Transverse colon (tissue), 4 donors: Measurements from ENCODE around the gene GAS7. TPM values are rescaled to one million over a fixed set of nuclear protein-coding genes. Genes with fewer than 3 reads are reported as not detected.
A peak's percentile ranks its signal among the peaks of the same experiment; 100 is the strongest.

Source experiments
- DNase-seq: peaks from one replicate; pipeline ENCODE4 v3.0.0-alpha.2; 2019
- H3K27ac ChIP-seq, 4 donors: fragments of 200-600 bp; sonication (generic); 2 replicates each; pipeline ENCODE4 v1.5.1; 2016 to 2018; ENCODE audit warnings: inconsistent platforms in 4 of 4
- H3K27me3 ChIP-seq: fragments of 200-600 bp; sonication (generic); 2 replicates; pipeline ENCODE4 v1.5.1; 2017; ENCODE audit warnings: inconsistent platforms
- H3K36me3 ChIP-seq, 4 donors: fragments of 200-600 bp; sonication (generic); 2 replicates each; pipeline ENCODE4 v1.5.1; 2017 to 2019; ENCODE audit warnings: inconsistent platforms in 4 of 4
- H3K4me1 ChIP-seq, 4 donors: fragments of 200-600 bp; sonication (generic); 2 replicates each; pipeline ENCODE4 v1.5.1; 2017 to 2020; ENCODE audit warnings: inconsistent platforms in 4 of 4
- H3K4me3 ChIP-seq, 4 donors: fragments of 200-600 bp; sonication (generic); 1 replicate in 1 of 4; 2 replicates in 3 of 4; pipeline versions ENCODE4 v1.5.1 to v1.6.1; 2017 to 2019; ENCODE audit warnings: inconsistent platforms in 4 of 4
- H3K9me3 ChIP-seq, 2 donors: fragments of 200-600 bp; sonication (generic); 2 replicates each; pipeline ENCODE4 v1.5.1; 2017 to 2019; ENCODE audit warnings: inconsistent platforms in 2 of 2
- CTCF ChIP-seq, 5 experiments: fragments of 200-600 bp in 3 of 5; fragments of 450-650 bp in 2 of 5; sonication (generic) in 3 of 5; IDR thresholded peaks; 1 replicate in 2 of 5; 2 replicates in 3 of 5; pipeline ENCODE4 v1.5.1; 2016 to 2017; ENCODE audit warnings: antibody characterized with exemption in 5 of 5, inconsistent platforms in 3 of 5, mild to moderate bottlenecking in 2 of 5, moderate library complexity in 1 of 5
- EP300 ChIP-seq: sonication (generic); formaldehyde crosslinking; IDR thresholded peaks from one replicate; pipeline ENCODE4 v1.6.1; 2017; ENCODE audit warnings: antibody characterized with exemption, low read depth
- POLR2A ChIP-seq: fragments of 450-650 bp; IDR thresholded peaks from one replicate; pipeline ENCODE4 v1.6.1; 2016; ENCODE audit warnings: antibody characterized with exemption, mild to moderate bottlenecking, moderate library complexity
- POLR2AphosphoS5 ChIP-seq, 3 donors: sonication (generic); formaldehyde crosslinking; IDR thresholded peaks; one replicate each; pipeline ENCODE4 v1.6.1; 2016; ENCODE audit warnings: antibody characterized with exemption in 3 of 3
- WGBS, 2 donors: methylation state at CpG; one replicate each; pipeline ENCODE4 v1.1.5; 2018; ENCODE audit warnings: low coverage in 1 of 2; 5-methylcytosine and 5-hydroxymethylcytosine counted together
- in situ Hi-C, 4 donors: fragments of 200-750 bp; cut with MboI; loops; one replicate each; pipeline versions ENCODE4 v1.15.0 to v1.15.1; 2017; ENCODE audit warnings: low sequenced_read_pairs in 3 of 4, low pct_ligation_motif_present in 1 of 4, low pct_unique_long_range_greater_than_20kb in 1 of 4
- intact Hi-C: fragments of 100-400 bp; cut with DNase I; formaldehyde crosslinking; loops from one replicate; pipeline ENCODE4 v1.15.1; 2023; ENCODE audit warnings: low total_unique reads
- total RNA-seq, 4 donors: library from RNA; depleted of rRNA; stranded (reverse); fragments of >200 nt; gene quantifications; one replicate each; pipeline ENCODE4 v1.1.0, GENCODE V29; 2016

Gene GAS7
- total RNA-seq, 4 donors from 2014 or later, result 9.2 to 59.1 (median 15.2) TPM

DNA sequence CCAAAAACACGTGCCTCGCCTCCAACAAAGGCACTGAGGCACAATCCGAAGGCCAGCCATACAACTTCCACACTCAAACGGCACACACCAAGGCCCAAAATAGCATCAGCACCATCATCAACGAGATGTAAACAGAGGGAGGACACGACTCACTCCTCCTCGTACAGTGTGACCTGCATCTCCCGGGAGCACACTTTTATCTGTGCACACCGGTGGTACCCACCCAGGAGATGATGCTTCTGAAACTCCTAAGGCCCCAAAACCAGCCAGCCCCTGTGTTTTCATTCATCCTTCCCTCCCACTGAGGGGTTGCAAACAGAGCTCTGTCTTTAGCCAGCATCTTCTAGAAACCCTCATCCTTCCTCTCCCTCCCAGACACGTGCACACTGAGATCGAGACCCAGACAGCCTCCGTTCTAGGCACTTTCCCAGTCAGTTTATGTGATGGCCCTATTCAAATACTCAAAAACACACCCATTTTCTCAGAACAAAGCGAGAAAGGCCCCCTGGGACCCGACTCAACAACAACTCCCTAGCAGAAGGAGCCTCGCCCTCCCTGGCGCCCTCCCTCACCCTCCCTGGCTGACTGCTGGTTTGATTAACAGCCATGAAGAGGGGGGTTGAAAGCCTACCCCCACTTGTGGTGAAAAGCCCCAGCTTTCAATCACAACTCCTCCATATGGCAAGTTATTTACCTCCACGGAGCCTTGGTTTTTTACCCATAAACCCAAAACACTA lies 76.3 kb downstream of the GAS7 start:
- TF ChIP-seq POLR2AphosphoS5 (IDR thresholded peaks at IDR 0.05) (no peak), CTCF (IDR thresholded peaks at IDR 0.05) (no peak), POLR2A (no peak), EP300 (no peak)
- no peaks in the 10 kb centered on the region for H3K9me3 ChIP-seq
- in situ Hi-C loops (no loop called here), intact Hi-C loops (loop anchor here (5.0 kb wide), 1 partner anchor 1360 kb away; no protein-coding TSS in a partner anchor)
- H3K36me3 ChIP-seq, result no peaks in the 10 kb centered on the region
- peak overlapping the region in 1 of 4 donors; percentile 16 for H3K27ac ChIP-seq
- no peak overlapping the region for H3K4me3 ChIP-seq
- peaks cover 9 to 33% (median 12%) of the 10 kb centered on the region in 4 donors for H3K4me1 ChIP-seq
- 69 to 90% methylated on average over 2 to 17 of the region's 17 CpGs for WGBS, 2 donors
- H3K27me3 ChIP-seq, result no peaks in the 10 kb centered on the region
- DNase-seq, result no peak

- TF ChIP-seq EP300 (no peak), POLR2A (no peak), POLR2AphosphoS5 (IDR thresholded peaks at IDR 0.05) (no peak), CTCF (IDR thresholded peaks at IDR 0.05) (no peak)
- Histone ChIP-seq H3K4me1 (peaks cover 3 to 28% (median 9%) of the 10 kb centered on the region in 4 donors), H3K27ac (peak overlapping the region in 3 of 4 donors; percentile 2 to 23 (median 22)), H3K36me3 (no peaks in the 10 kb centered on the region), H3K4me3 (no peak overlapping the region), H3K9me3 (no peaks in the 10 kb centered on the region), H3K27me3 (no peaks in the 10 kb centered on the region)
- in situ Hi-C loops (no loop called here), intact Hi-C loops (loop anchor here (5.0 kb wide), 1 partner anchor 1358 kb away; no protein-coding TSS in a partner anchor)
- 59% methylated on average over 12 of the region's 12 CpGs; no CpG with 5 or more reads in 1 of the 2 donors for WGBS, 2 donors
- no peak for DNase-seq
Observed at GRCh38 chr17:10120749-10121148, 77.7 kb downstream of the GAS7 start.

DNA sequence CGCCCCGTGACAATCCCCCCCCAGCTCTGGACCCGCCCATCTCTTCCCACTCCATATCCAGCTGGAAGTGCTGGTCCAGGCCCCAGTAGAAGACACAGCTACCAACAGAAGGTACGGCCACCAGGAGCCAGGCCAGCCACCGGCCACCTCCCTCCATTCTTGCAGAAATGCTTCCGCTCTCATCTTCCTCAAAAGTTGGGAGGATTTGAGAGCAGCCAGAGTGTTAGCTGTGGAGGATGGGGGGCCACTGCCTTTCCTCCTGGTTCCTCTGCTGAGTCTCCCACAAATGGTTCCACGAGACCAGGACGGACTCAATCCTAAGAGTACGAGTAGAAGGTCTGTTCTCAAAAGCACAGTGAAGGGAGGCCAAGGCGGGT lies 78.3 kb downstream of the GAS7 start:
- intact Hi-C loops, result loop anchor here (5.0 kb wide), 1 partner anchor 1358 kb away; no protein-coding TSS in a partner anchor
- peaks cover 3 to 32% (median 11%) of the 10 kb centered on the region in 4 donors for H3K4me1 ChIP-seq
- no peak for DNase-seq
- TF ChIP-seq EP300 (no peak), POLR2A (no peak), CTCF (IDR thresholded peaks at IDR 0.05) (no peak), POLR2AphosphoS5 (IDR thresholded peaks at IDR 0.05) (no peak)
- H3K27ac ChIP-seq, result peak overlapping the region; percentile 2 to 35 (median 22)
- in situ Hi-C loops, result no loop called here
- H3K36me3 ChIP-seq, result no peaks in the 10 kb centered on the region
- no peak overlapping the region for H3K4me3 ChIP-seq
- no peaks in the 10 kb centered on the region for H3K9me3 ChIP-seq
- no peaks in the 10 kb centered on the region for H3K27me3 ChIP-seq
- 81% methylated on average over 10 of the region's 10 CpGs; no CpG with 5 or more reads in 1 of the 2 donors for WGBS, 2 donors

DNA sequence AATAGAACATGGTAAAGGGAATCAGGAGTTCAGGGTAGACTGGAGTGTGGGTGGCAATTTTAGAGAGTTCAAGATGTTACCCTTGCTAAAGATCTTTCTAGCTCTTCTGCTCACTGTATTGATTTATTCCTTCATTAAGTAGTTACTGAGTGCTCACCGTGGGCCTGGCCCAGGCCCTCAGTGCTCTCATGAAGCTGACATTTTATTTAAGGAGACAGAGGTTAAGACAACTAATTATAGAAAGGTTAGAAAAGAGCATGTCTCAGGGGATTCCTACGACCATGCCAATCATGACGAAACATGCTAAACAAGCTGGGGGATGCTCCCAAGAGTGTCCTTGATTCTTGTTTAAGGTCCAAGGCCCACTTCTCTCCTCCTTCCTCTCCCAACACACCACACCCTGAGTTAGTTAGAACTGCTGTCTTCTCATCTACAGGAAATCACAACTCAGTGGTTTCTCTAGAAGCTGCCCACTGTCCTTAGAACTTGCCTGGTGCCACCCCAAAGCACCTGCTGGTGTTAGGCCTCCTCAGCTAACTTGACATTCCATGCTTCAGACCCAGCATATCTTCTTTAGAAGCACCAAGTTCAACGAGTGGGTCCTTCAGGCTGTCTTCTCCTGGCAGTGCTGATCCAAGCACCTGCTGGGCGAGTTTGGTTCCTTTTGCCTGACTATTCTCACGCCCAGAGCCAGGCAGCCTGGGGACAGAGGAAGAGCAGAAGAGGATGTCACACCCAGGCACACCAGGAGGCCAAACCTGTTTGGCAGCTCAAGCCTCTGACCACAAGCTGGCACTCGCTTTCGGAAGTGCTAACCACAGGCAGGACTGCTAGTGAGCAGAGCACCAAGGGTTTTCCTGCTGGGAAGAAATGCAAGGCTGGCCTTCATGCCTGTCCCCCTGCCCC lies 79.0 kb downstream of the GAS7 start:
- peak; percentile 77 for DNase-seq
- WGBS, 2 donors, result 42 to 83% methylated on average over 3 to 8 of the region's 8 CpGs
- Histone ChIP-seq H3K4me3 (no peak overlapping the region), H3K27ac (peak overlapping the region; percentile 2 to 35 (median 22)), H3K9me3 (no peaks in the 10 kb centered on the region), H3K4me1 (peaks cover 6 to 36% (median 16%) of the 10 kb centered on the region in 4 donors), H3K27me3 (no peaks in the 10 kb centered on the region), H3K36me3 (no peaks in the 10 kb centered on the region)
- TF ChIP-seq CTCF (IDR thresholded peaks at IDR 0.05) (no peak), POLR2AphosphoS5 (IDR thresholded peaks at IDR 0.05) (no peak), EP300 (no peak), POLR2A (no peak)
- in situ Hi-C loops, result no loop called here
- intact Hi-C loops, result loop anchor here (5.0 kb wide), 1 partner anchor 1357 kb away; no protein-coding TSS in a partner anchor
